ENCODE results near the gene CACNA2D3.

DNA sequence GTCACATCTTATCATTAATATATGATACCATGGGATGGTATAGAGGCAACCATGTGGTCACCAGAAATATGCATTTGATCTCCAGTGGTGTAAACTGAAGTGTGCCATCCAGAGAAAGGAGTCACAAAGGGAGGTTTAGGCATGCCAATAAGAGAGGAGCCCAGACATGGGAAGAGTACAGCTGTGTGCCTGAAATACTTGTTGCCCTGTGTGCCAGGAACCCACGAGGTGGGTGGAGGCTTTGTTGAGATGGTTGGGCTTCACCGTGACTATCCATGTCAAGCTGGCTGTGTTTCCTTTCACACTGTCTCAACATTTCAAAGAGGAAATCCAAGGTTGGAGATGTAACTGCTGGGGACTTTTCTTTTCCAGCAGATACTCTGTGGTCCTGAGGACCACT lies 43.5 kb downstream of the CACNA2D3 start:
- TF ChIP-seq, protein P1, sequence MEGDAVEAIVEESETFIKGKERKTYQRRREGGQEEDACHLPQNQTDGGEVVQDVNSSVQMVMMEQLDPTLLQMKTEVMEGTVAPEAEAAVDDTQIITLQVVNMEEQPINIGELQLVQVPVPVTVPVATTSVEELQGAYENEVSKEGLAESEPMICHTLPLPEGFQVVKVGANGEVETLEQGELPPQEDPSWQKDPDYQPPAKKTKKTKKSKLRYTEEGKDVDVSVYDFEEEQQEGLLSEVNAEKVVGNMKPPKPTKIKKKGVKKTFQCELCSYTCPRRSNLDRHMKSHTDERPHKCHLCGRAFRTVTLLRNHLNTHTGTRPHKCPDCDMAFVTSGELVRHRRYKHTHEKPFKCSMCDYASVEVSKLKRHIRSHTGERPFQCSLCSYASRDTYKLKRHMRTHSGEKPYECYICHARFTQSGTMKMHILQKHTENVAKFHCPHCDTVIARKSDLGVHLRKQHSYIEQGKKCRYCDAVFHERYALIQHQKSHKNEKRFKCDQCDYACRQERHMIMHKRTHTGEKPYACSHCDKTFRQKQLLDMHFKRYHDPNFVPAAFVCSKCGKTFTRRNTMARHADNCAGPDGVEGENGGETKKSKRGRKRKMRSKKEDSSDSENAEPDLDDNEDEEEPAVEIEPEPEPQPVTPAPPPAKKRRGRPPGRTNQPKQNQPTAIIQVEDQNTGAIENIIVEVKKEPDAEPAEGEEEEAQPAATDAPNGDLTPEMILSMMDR (conservative IDR thresholded peaks at IDR 0.05), result no peak
- no peak for TF ChIP-seq EZH2 (IDR thresholded peaks at IDR 0.05; ENCODE audit: low read depth)

All from PC-9 (cell line).